ENCODE results near the gene KLHL13.
"Not testable (repeated sequence)": the region's sequence is repeated elsewhere in the genome, so short reads cannot be mapped to it uniquely, and the experiment has no call there.

Gene KLHL13

GRCh38 chrX:118066867-118067515, 49.6 kb downstream of the KLHL13 start:
- no peak for DNase-seq

- DNase-seq, result no peak
These were observed 53.6 kb downstream of the KLHL13 start for GRCh38 chrX:118062817-118063615.

- no peak for DNase-seq
These were observed 54.4 kb downstream of the KLHL13 start for GRCh38 chrX:118062048-118062789.

- DNase-seq, result no peak
These were observed 57.7 kb downstream of the KLHL13 start for GRCh38 chrX:118058924-118059323.

GRCh38 chrX:118056870-118057269, 59.7 kb downstream of the KLHL13 start:
- no peak for DNase-seq

- no peak for DNase-seq
These were observed 66.9 kb downstream of the KLHL13 start for GRCh38 chrX:118049713-118050112.

GRCh38 chrX:118047446-118048186, 69.0 kb downstream of the KLHL13 start:
- no peak for DNase-seq

- no peak for DNase-seq
These were observed 77.0 kb downstream of the KLHL13 start for GRCh38 chrX:118039591-118039990.

- DNase-seq, result no peak
These were observed 77.8 kb downstream of the KLHL13 start for GRCh38 chrX:118038614-118039365.

- no peak for DNase-seq
These were observed 90.0 kb downstream of the KLHL13 start for GRCh38 chrX:118026631-118027030.

GRCh38 chrX:118025226-118025625, 91.4 kb downstream of the KLHL13 start:
- DNase-seq, result no peak

- DNase-seq, result no peak
These were observed 92.1 kb downstream of the KLHL13 start for GRCh38 chrX:118024482-118024881.

- no peak for DNase-seq
These were observed 93.9 kb downstream of the KLHL13 start for GRCh38 chrX:118022753-118023152.

- DNase-seq, result no peak
These were observed 100.2 kb downstream of the KLHL13 start for GRCh38 chrX:118016422-118016821.

GRCh38 chrX:118002417-118002816, 114.2 kb downstream of the KLHL13 start:
- DNase-seq, result not testable (repeated sequence)

- no peak for DNase-seq
These were observed 116.1 kb downstream of the KLHL13 start for GRCh38 chrX:118000518-118000917.

- no peak for DNase-seq
These were observed 118.4 kb downstream of the KLHL13 start for GRCh38 chrX:117998171-117998570.

- no peak for DNase-seq
These were observed 119.6 kb downstream of the KLHL13 start for GRCh38 chrX:117996918-117997480.

GRCh38 chrX:117996408-117996807, 120.2 kb downstream of the KLHL13 start:
- no peak for DNase-seq

- DNase-seq, result no peak
These were observed 121.2 kb downstream of the KLHL13 start for GRCh38 chrX:117995378-117995777.

- no peak for DNase-seq
These were observed 124.4 kb downstream of the KLHL13 start for GRCh38 chrX:117992192-117992723.

GRCh38 chrX:117990438-117990837, 126.2 kb downstream of the KLHL13 start:
- DNase-seq, result no peak
